ENCODE results near the gene DRC7.

DRC7 gene

DNA sequence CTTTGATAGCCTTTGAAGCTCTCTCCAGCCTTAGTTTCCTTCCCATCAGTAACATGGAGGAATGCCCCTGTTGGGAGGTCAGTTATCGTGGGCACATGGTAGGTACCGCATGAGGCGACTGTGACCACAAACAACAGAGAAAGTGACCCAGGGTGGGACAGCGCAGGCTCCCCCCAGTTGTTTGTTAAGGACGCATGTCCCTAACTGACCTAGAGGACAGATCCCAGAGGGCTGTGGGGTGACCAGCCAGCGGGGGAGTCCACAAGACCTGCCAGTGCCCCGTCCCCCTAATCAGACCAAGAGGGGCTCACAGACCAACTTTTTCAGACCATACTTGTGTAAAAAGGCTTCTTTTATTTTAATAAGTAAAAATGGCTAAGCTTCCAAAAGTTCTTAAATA lies 63.3 kb downstream of the DRC7 start:
- H3K4me3 ChIP-seq, result no peak overlapping the region
- peak overlapping the region in 1 of 2 donors; percentile 24 for H3K27ac ChIP-seq
- no peak for DNase-seq (ENCODE audit: low spot score)
- TF ChIP-seq, protein P1, sequence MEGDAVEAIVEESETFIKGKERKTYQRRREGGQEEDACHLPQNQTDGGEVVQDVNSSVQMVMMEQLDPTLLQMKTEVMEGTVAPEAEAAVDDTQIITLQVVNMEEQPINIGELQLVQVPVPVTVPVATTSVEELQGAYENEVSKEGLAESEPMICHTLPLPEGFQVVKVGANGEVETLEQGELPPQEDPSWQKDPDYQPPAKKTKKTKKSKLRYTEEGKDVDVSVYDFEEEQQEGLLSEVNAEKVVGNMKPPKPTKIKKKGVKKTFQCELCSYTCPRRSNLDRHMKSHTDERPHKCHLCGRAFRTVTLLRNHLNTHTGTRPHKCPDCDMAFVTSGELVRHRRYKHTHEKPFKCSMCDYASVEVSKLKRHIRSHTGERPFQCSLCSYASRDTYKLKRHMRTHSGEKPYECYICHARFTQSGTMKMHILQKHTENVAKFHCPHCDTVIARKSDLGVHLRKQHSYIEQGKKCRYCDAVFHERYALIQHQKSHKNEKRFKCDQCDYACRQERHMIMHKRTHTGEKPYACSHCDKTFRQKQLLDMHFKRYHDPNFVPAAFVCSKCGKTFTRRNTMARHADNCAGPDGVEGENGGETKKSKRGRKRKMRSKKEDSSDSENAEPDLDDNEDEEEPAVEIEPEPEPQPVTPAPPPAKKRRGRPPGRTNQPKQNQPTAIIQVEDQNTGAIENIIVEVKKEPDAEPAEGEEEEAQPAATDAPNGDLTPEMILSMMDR (IDR thresholded peaks at IDR 0.05), result no peak

DNA sequence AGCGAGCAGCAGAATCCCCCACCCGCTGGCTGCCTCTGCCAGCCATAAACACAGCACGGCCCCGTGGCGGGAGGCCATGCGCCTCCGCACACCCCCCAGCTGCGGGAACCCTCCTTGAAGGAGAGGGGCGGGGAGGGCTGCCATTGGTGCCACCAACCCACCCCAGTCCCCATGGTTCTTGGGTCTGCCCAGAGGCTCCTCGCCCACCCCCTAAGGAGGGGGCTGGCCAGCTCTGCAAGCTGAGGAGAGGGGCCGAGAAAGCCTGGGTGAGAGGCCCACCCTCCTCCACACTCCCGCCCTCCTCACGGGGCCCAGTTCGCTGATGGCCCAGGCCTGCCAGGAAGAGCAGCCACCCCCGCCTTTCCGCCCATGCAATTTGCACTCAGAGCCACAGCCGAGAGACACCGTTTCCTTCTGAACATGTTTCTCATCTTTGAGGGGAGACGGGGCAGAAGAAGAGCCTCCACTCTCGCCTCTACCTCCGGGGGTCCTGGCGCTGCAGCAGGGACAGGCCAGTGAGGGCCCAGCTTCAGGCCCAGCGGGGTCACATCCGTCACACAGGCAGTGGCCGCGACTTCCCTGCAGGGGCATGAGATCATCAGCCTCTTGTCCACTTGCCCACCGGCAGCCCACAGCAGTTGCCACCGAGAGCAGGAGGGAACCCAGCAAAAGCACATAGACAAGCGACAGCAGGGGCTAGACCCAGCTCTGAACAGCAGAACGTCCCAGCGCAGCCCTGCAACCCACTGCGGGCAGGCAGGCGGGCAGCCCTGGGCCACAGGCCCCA lies 63.9 kb downstream of the DRC7 start:
- H3K27ac ChIP-seq, result peak overlapping the region in 1 of 2 donors; percentile 37
- DNase-seq (ENCODE audit: low spot score), result no peak
- TF ChIP-seq, protein P1 (IDR thresholded peaks at IDR 0.05), result no peak

DNA sequence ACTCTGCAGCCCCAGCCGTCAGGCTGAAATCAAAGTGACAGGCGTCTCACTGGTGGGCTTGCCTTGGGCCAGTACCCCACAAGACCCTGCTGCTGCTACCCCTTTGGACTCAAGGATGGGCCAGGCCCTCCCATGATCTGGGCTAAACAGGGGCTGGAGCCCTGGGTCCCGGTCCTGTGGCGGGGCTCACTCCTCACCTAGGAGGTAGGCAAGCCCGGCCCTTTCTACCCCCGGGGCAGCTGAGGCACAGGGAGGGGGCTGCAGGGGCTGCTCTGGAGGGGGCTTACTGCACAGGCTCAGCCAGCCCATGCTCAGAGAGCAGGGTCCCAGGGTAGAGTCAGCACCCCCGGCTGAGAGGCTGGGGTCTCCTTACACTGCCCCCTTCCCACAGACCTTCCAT lies 64.5 kb downstream of the DRC7 start:
- no peak overlapping the region for H3K27ac ChIP-seq
- DNase-seq (ENCODE audit: low spot score), result no peak

More for the DNA sequence above, 63.9 kb downstream of the DRC7 start:
- H3K4me3 ChIP-seq, result no peak overlapping the region

DNA sequence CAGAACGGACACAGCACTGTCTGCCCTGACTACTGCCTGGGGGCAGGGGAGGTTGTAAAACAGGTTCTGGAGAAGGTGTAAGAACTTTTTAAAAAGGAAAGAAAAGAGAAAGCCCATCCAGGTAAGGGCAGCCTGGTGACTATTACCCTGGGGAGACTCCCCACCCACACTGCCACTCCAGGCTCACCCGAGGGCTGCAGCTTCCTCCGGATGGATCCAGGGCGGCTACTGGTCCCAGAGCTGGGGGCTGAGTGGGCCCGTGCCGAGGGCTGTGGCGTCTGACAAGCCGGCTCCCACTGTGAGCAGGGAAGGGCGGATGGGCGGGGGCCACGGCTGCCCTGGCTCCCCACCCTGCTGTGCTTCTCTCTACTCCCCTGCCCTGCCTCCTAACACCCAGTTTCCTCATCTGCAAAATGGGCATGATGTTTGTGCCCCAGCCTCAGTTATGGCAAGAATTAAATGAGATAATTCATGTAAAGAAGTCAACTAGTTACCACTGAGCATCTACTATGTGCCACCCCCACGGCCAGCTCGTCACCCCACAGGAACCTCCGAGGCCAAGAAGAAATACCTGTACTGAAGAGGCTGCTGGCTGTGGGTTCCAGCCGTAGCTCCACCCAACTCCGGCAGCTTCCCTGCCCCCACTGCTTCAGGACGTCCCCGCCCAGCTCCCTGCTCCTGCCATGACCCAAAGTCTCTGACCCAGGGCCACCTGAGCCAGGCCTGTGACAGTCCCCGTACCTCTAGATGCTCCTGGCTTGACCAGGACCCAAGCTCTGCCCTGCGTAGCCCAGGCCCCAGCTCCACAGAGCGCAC lies 65.1 kb downstream of the DRC7 start:
- no peak for DNase-seq (ENCODE audit: low spot score)
- no peak overlapping the region for H3K27ac ChIP-seq

More for the DNA sequence above, 64.5 kb downstream of the DRC7 start:
- TF ChIP-seq, protein P1 (IDR thresholded peaks at IDR 0.05), result no peak
- H3K4me3 ChIP-seq, result no peak overlapping the region

DNA sequence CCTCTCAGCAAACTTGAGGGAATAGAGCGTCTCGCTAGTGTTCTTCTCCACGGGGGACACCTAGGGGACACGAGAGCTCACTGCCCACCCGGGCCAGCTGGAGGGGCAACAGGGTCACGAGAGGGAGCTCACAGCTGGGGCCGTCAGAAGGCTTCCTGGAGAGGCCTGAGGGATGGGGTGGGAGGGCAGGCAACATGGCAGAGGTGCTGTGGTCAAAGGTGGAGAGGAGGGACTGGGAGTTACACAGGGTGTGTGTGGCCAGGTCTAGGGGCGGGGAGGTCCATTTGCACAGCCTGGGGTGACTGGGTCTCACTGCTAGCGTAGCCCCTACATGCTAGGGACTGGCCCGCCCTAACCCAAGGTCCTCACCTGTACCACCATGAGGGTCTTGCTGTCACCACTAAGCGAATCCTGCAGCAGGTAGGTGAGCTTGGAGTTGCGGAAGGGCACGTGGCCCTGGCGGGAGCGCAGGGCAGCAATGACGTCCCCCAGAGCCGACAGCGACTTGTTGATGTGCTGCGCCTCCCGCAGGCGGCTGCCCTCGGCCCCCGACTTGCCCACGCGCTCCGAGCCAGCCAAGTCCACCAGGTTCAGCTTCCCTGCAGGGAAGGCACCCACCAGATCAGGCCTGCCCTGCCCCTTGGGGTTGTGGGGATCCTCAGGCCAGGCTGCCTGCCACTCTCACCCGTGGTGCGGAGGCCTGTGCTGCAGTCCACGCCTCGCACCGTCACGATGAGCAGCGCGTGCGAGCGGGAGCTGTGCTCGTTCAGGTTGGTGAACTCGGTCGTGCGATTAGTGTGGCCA lies 66.0 kb downstream of the DRC7 start:
- Histone ChIP-seq H3K4me3 (no peak overlapping the region), H3K27ac (no peak overlapping the region)
- TF ChIP-seq, protein P1 (IDR thresholded peaks at IDR 0.05), result no peak
- no peak for DNase-seq (ENCODE audit: low spot score)

More for the DNA sequence above, 65.1 kb downstream of the DRC7 start:
- no peak overlapping the region for H3K4me3 ChIP-seq
- TF ChIP-seq, protein P1 (IDR thresholded peaks at IDR 0.05), result no peak

DNA sequence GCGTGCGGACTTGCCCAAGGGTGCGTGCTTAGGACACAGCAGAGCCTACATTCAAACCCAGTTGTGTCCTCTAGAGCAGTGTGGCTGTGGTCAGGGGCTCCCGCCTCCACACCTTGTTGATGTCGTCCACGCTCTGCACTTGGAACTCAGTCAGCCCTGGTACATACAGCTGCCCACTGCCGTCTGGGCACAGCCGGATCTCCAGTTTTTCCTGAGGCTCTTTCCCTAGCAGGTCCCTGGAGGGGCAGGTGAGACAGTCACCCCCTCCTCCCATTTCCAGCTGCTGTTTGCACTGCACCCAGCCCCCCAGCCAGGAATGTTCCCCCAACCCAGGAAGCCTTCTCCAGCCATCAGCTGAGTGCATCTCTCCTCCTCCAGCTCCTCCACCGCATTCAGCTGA lies 66.7 kb downstream of the DRC7 start:
- no peak overlapping the region for H3K27ac ChIP-seq
- TF ChIP-seq, protein P1 (IDR thresholded peaks at IDR 0.05), result no peak
- no peak for DNase-seq (ENCODE audit: low spot score)
- no peak overlapping the region for H3K4me3 ChIP-seq
